Medulla oblongata (tissue), 1 donor: ENCODE measurements around the gene MAPK4.
"Not testable (repeated sequence)": the region's sequence is repeated elsewhere in the genome, so short reads cannot be mapped to it uniquely, and the experiment has no call there.

ENCODE experiments used
- DNase-seq: peaks from one replicate; pipeline ENCODE4 v3.0.0-alpha.2; 2015; ENCODE audit errors: extremely low spot score

Gene MAPK4

DNA sequence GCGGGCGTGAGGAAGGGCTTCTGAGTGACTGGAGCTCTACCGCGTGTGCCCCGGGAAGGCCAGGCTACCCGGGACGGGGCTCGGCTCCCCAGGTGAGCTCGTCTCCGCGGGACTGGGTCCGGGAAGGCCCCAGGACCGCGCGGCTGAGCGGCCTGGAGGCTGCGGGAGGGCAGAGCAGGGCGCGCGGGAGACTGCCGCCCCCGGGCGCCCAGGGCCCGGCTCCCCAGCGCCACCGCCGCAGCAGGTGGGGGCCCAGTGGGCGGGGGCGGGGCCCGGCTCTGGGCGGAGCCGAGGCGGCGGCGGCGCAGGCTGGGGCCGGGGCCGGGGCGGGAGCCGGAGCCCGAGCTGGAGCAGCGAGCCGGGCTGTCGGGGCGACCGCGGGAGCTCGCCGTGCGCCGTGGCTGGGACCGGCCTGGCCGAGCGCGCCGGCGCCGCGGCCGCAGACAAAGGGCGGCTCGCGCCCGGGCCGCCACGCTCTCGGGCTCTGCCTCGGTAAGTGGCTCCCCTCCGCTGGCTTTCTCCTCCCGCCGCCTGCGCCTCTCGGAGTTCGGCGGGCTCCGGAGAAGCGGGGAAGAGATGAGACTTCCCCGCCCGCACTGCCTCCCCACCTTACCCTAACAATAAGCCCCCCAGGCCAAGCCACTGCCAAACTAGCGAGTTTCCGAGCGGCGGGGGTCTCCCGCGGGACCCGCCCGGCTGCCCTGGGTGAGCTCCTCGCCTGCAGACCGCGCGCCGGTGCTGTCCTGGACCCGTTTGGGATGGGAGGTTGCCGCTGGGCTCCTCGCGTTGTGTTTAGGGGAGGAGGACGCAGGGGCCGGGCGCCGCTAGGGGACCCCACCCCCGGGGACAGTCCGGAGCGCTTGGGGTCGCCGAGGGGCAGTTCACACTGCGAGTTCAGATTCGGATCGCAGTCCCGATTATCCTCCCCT is at the start of gene MAPK4:
TSS of gene MAPK4 (plus strand) at position 336 of the 929 bp plus-strand sequence. CDS start 103,872 bp downstream, outside the sequence.
- peak; percentile 51 for DNase-seq

DNA sequence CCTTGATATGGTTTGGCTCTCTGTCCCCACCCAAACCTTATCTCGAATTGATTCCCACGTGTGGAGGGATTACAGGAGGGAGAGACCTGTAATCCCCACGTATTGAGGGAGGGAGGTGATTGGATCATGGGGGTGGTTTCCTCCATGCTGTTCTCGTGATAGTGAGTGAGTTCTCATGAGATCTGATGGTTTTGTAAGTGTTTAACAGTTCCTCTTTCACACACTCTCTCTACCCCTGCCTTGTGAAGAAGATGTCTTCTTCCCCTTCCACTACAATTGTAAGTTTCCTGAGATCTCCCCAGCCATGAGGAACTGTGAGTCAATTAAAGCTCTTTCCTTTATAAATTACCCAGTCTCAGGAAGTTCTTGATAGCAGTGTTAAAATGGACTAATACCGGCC is 42.6 kb upstream of the MAPK4 start:
- DNase-seq = not testable (repeated sequence)

DNA sequence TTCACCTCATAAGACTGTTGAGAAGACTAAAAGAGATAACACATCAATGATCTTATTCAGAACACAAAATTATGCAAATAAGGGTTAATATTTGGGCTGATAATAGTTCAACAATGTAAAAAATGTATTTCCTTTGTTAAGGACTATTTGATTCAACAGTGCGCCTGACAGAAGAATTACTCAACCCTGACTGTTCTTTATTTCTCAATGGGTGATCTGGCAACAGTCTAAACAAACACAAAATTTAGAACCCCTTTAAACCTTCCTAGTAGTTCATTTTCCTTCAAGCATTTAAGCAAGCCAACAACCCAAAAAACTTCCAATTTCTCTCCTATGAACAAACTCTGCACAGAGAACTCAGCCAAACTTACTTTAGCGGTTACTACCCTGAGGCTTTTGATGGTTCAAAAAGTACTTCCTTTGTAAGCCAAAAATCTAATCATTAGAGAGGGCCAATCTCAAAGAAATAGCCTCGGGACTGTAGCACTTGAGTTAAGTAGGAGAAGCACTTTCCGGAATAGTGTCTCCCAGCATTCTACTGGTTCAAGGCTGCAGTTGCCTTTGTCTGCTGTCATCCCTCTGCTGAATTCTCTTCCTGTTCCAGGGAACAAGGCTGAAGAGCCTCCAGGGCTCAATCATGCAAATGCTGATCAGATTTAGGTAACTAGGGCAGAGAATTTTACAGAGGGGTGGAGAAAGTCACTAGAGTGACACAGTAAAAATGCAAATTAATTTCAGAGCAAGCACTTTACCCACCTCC is 40.9 kb upstream of the MAPK4 start:
- peak; percentile 15 for DNase-seq

DNA sequence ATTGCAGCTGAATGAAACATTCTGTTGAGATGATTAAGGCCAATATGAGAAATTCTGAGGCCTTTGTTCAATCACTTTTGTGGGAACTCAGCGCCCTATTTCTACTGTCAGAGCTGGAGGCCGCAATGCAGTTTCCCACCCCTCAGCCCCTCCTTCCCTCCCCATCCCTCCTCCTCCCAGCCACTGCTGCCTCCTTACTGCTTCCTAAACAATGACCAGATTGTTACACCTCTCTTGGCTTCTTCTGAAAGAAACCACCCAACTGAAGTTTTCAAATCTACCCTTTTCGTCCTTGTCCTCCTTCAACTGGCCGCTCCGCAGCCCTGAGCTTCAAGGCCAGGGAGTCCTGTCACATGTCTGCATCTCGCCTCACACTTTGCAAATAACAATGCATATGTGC is 36.7 kb upstream of the MAPK4 start:
- DNase-seq = no peak

DNA sequence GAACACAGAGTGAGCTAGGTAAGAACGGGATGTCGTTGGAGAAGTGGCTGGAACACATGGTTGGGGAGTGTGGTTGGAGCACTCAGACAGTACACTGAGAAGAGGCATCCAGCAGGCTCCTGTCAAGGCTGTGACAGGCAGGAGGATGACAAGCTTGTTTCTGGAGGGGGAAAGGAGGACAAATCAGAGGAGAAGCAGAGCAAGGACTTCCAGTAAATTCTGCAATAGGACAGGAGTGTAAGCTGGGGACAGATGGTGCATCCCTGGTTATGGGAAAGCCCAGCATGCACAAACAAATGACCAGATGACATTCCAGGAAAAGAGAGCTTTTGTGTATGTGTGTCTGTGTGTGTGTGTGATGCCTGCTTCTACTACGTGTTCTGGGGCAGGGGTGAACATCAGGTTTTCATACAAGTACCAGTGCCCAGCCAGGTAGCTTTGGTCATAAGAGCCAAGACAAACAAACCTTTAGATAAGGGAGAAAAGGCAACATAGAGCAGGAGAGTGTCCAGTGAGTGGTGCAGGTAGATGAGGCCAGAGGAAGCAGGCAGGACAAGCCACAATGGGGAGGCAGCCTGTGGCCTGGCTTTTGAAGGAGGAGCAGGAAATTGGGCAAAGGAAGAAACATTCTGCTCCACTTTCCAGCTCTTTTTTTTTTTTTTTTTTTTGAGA is 32.1 kb upstream of the MAPK4 start:
- no peak for DNase-seq

DNA sequence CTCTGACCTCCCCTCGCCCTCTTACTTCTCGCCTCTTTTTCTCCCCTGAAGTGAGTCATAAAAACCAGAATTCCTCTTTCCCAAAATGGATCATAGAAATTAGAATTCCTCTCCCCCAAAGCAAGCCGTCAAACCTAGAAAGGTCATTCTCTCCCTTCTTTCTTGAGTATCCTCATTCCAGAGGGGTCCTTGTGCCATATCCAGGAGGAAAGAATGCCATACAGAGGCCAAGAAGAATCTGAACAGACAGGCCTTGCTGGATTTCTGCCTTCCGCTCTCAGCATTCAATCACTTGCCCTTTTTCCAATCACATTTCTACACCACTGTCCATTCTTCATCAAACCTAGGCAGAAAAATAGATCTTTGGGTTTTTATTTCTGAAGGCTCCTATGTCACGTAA is 31.1 kb upstream of the MAPK4 start:
- DNase-seq = no peak

DNA sequence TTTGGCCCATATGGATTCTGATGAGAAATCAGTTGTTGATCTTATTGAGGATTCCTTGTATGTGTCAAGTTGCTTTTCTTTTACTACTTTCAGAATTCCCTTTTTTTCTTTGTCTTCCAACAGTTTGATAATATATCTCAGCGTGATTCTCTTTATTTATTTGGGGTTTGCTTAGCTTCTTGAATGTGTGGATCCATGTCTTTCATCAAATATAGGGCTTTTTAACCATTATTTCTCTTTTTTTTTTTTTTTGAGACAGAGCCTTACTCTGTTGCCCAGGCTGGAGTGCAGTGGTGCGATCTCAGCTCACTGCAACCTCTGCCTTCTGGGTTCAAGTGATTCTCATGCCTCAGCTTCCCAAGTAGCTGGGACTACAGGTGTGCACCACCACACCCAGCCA is 26.1 kb upstream of the MAPK4 start:
- DNase-seq = not testable (repeated sequence)

DNA sequence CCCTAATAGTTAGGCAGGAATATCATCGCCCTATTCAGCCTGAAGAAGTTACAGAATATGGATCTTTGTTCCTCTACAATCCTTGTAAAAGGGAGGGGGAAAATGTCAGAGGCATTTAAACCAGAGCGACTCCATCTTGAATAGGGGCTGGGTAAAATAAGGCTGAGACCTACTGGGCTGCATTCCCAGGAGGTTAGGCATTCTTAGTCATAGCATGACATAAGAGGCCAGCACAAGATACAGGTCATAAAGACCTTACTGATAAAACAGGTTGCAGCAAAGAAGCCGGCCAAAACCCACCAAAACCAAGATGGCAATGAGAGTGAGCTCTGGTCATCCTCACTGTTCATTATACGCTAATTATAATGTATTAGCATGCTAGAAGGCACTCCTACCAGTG is 15.4 kb upstream of the MAPK4 start:
- not testable (repeated sequence) for DNase-seq

DNA sequence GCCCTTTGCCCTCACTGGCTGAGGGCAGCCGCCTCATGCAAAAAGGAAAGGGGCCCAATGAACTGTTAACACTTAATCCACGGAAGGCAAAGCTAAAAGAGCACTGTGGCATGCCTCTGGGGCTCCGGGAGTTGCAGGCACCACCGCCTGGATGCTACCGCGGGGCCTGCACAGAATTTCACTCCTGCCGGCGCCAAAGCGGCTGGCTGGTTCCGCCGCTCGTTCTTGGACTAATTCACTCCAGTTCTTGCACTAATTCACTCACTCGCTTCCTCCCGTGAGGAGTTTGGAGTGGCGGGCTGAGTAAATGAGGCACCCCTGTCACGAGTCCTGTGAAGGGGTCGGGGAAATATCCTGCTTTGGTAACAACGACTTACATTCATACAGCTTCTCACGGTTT is 14.0 kb upstream of the MAPK4 start:
- no peak for DNase-seq

DNA sequence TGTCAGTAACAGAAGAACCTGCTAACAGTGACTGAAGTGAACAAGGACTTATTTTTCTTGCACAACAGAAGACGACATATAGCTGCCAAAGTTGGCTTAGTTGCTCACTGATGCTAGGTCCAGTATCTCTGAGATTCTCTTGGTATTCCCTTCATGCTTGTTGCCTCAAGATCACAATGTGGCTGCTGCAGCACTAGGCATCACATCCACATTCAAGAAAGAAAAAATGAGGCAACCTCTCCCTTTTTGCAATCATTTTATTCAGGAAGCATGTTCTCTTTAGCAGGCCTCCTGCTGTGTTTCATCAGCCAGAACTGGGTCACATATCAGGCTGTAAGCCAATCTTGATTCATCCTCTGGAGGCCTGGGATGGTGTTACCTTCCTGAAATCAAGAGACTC is 11.7 kb upstream of the MAPK4 start:
- no peak for DNase-seq

DNA sequence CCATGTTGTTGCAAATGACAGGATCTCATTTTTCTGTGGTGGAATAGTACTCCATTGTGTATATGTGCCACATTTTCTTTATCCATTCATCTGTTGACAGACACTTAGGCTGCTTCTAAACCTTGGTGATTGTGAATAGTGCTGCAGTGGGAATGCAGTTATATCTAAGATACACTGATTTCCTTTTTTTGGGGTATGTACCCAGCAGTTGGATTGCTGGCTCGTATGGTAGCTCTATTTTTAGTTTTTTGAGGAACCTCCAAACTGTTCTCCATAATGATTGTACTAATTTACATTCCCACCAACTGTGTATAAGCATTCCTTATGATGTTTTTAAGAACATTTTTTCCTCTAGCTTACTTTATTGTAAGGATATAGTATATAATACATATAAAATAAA is 8.2 kb upstream of the MAPK4 start:
- not testable (repeated sequence) for DNase-seq

DNA sequence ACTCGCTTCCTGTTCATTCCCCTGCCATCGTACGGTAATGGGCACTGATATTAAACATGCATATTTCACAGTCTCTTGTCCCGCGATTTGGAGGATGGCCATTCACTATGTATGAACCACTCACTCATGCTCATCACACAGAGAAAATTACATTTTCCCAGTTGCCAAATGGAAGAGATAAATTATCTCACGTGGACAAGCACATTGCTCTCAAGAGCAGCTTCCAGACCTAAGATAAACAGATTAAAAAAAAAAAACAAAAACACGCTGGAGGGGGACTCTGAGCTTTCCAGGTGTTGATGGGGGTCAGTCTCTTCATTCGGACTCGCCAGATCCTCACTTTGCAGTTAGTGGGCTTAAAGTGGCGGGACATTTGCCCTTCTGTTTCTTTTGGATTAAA is 1.7 kb upstream of the MAPK4 start:
- DNase-seq = no peak

DNA sequence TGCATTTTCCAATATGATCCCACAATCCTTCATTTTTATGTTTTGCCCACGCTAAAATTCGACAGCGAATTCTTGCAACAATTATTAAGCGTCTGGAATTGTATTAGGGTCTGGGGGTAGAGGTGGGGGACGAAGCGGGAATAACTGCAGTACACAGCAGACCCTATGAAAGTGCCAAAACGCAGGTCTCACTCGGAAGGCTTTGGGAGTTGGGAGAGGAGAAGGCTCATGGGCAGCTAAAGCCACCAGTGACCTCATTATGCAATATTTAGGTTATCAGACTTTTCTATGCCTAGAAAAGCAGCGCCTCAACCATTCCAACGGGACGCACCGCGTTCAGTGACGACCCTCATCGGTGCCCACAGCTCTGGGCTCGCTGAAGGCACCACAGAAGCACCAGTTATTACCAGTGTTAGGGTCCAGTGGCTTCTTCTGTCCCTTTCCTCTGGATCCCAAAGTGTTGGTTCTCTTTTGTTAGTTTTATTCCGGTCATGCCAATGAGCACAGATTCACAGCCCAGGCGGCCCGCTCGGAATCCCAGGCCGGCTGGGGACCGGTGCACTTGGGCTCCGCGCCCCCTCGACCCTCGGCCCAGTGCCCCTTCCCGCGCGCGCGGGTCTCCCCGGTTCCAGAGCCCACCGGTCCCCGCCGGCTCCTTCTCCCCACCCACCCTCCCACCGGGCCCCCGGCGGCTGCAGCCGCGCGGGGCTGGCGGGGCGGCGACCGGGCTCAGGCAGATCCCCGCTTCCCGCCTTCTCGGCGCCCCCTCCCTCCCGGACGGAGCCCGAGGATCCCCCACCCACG is 737 bp upstream of the MAPK4 start:
- DNase-seq = no peak

DNA sequence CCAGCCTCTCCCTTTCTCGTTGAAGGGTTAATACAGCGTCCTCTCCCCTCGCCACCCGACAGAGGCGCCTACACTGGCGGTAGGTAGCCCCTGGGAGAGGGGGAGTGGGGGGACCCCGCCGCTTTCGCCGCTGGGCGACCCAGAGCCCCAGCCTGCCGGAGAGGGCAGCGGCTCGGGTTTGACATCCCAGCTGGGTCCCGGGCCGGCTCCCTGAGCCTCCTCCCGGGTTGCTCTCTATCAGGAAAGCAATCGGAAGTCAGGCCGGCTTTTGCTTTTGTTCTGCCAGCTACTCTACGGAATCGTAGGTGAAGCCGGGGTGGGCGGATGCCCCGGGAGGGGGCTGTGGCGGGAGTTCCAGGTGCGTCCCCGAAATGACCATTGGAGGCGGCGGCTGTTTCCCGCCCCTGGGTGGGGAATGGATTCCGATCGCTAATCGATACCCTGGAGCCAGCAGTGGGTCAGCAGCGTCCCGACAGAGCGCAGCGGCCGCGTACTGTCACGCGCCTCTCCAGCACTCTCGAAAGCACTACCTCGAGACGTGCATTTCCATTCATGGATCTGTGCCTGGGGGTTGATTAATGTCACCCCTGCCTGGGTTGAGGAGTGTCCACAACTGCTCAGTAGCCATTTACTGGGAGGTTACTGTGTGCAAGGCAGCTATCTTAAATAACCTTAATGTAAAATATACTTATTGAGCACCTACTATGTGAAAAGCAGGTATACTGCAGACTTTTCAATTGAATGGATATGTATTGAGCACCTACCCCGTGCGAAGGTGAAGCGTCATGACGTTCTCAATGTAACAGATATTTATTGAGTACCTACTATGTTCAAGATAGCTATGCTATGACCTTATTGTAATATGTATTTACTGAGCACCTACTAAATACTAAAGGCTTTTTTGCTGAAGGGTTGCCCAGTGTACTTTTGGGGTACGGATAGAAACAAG is 1.1 kb downstream of the MAPK4 start:
- DNase-seq = no peak

DNA sequence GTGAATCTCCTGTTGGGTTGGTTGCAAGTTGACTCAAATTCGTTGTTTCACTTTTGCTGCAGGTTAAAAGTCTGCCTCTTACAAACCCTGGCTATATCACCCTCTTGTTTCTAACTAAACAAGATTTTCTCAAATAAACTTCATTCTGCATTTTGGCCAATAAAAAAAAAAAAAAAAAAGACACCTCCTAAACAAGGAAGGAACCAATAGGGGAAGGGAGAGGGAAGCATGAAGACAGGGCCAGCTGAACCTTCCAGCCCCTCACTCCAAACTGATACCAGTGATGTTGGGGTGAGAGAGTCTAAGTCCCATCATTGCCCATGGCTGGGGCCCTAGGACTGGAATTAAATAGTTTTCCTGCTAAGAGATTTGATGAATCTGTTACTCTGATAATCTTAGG is 2.4 kb downstream of the MAPK4 start:
- not testable (repeated sequence) for DNase-seq

DNA sequence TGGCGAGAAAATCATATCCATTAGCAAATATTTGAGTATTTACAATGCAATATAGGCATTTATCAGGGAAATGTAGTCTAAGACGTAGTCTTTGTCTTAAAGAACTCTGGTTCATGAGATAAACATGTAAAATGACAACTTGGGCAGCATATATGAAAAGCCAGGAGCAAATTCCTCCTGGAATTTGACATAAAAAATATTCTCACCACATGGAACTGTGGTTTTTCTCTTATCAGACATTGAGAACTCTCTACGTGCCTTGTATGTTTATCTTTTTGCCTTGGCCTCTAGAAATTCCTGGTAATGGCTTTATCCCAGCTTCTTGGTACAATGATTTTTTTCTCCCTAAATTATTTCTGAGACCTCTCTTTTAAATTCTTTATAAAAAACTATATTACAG is 2.8 kb downstream of the MAPK4 start:
- DNase-seq = no peak

DNA sequence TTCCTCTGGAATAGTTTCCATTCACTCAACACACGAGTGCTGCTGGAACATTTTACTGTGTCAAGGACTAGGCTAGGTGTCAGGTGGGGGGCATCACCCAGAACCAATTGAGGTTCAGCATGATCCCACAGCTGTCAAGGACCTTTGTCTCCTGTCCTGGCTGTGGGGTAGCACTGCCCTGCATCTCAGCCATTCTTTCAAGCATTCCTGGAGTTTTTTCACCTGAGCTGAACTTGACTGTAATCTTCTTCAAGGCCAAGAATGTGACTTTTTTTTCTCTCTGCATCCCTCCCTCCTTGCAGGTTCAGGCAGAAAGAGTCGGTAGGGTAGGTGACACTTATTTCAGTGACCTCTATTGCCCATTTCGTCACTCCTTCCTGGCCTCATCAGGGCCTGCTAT is 3.5 kb downstream of the MAPK4 start:
- no peak for DNase-seq

DNA sequence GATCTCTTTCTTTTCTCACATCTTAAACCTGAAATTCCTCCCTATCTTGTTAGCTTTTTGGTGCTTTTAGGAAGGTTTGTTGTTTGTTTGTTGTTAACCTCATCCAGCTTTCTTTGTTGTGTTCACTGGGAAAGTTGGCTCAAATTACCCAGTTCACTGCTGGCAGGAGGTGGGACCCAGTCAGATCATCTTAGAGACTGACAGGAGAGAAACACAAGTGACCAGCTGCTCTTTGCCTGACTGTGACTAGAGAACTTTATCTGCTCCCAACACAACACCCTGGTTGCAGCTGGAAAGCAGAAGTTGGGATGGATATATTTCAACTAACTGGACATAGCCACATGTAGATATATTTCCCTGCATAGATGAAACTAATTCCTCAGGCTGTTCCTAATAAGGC is 10.0 kb downstream of the MAPK4 start:
- no peak for DNase-seq

DNA sequence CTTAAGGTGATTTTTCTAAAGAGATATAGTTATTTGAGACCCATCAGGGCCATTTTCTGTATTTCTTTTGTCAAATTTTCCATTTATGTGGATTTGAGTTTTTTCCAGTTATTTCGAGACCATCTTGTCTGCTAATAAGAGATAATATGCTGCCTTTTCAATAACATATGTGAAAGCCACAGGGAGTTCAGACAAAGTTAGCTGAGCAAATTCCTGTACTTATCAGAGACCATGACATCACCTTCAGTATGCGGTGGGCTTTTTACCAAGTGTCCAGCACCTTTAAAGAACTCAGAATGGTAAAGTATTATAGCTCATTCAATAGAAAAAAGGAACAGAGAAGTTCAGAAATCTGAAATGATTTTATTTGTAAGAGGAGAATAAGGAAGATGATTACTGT is 11.7 kb downstream of the MAPK4 start:
- no peak for DNase-seq

DNA sequence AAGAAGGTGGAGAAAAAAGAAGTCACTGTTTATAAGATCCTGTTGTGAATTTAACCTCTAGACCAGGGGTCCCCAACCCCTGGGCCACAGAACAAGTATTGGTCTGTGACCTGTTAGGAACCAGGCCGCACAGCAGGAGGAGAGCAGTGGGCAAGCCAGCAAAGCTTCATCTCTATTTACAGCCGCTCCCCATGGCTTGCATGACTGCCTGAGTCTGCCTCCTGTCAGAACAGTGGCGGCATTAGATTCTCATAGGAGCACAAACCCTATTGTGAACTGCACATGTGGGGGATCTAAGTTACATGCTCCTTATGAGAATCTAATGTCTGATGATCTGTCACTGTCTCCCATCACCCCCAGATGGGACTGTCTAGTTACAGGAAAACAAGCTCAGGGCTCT is 13.3 kb downstream of the MAPK4 start:
- DNase-seq = not testable (repeated sequence)
